ENCODE measurements around the gene PGGHG. TPM values are rescaled to one million over a fixed set of nuclear protein-coding genes. Genes with fewer than 3 reads are reported as not detected.

PGGHG gene
- polyA plus RNA-seq, 1 donor (not counting 4 experiments of a cell fraction or from before 2014, with no cell fraction given) = 4.3 TPM

- no peaks in the 10 kb centered on the region for H4K20me1 ChIP-seq (ENCODE audit: control insufficient read depth, extremely low read depth, insufficient read depth, low read length)
- FAIRE-seq (no peak), DNase-seq (ENCODE audit: low read depth, low spot score) (no peak)
- no peak overlapping the region for H2AFZ ChIP-seq (ENCODE audit: control insufficient read depth, low read length)
- H3K9me3 ChIP-seq (ENCODE audit: control insufficient read depth, low read depth, low read length) = no peaks in the 10 kb centered on the region
- H3K9me1 ChIP-seq (ENCODE audit: control insufficient read depth, extremely low read depth, insufficient read depth, low read length) = no peaks in the 10 kb centered on the region
- H3K79me2 ChIP-seq (ENCODE audit: control insufficient read depth, insufficient read depth, low read length) = no peaks in the 10 kb centered on the region
- TF ChIP-seq CTCF (optimal IDR thresholded peaks at IDR 0.05 in 1 of 3, IDR thresholded peaks at IDR 0.05 in 1 of 3, conservative IDR thresholded peaks at IDR 0.05 in 1 of 3; ENCODE audit: extremely low read depth in 1 of 3, insufficient read depth in 2 of 3, low read length in 3 of 3) (no peak), EZH2 (IDR thresholded peaks at IDR 0.05; ENCODE audit: low read length) (no peak)
- H3K4me2 ChIP-seq (ENCODE audit: control insufficient read depth, extremely low read depth, insufficient read depth, low read depth, low read length) = no peak overlapping the region
- no peaks in the 10 kb centered on the region for H3K27me3 ChIP-seq (ENCODE audit: control insufficient read depth, extremely low read depth, insufficient read depth, low read length)
- H3K27ac ChIP-seq (ENCODE audit: control insufficient read depth, insufficient read depth, low read length) = no peak overlapping the region
- H3K4me1 ChIP-seq (ENCODE audit: control insufficient read depth, extremely low read depth, insufficient read depth, low read length) = no peaks in the 10 kb centered on the region
- H3K9ac ChIP-seq (ENCODE audit: control insufficient read depth, extremely low read depth, insufficient read depth, low read length) = no peak overlapping the region
- no peak overlapping the region for H3K4me3 ChIP-seq (ENCODE audit: control insufficient read depth in 2 of 3, extremely low read depth in 1 of 3, insufficient read depth in 2 of 3, low read depth in 1 of 3, low read length in 3 of 3)
- dilution Hi-C loops (cut with MboI; ENCODE audit: extremely low pct_ligation_motif_present, low sequenced_read_pairs) = no loop called here
- no peaks in the 10 kb centered on the region for H3K36me3 ChIP-seq (ENCODE audit: control insufficient read depth in 2 of 2, extremely low read depth in 1 of 2, insufficient read depth in 2 of 2, low read length in 2 of 2)
Observed at GRCh38 chr11:339963-340362, 51.0 kb downstream of the PGGHG start.

GRCh38 chr11:340539-341512, 51.9 kb downstream of the PGGHG start:
- H2AFZ ChIP-seq (ENCODE audit: control insufficient read depth, low read length) = no peak overlapping the region
- no peak for FAIRE-seq
- no peaks in the 10 kb centered on the region for H3K27me3 ChIP-seq (ENCODE audit: control insufficient read depth, extremely low read depth, insufficient read depth, low read length)
- H3K27ac ChIP-seq (ENCODE audit: control insufficient read depth, insufficient read depth, low read length) = no peak overlapping the region
- H3K4me1 ChIP-seq (ENCODE audit: control insufficient read depth, extremely low read depth, insufficient read depth, low read length) = no peaks in the 10 kb centered on the region
- DNase-seq (ENCODE audit: low read depth, low spot score) = no peak
- H3K79me2 ChIP-seq (ENCODE audit: control insufficient read depth, insufficient read depth, low read length) = no peaks in the 10 kb centered on the region
- no peak overlapping the region for H3K4me3 ChIP-seq (ENCODE audit: control insufficient read depth in 2 of 3, extremely low read depth in 1 of 3, insufficient read depth in 2 of 3, low read depth in 1 of 3, low read length in 3 of 3)
- H3K9ac ChIP-seq (ENCODE audit: control insufficient read depth, extremely low read depth, insufficient read depth, low read length) = no peak overlapping the region
- H4K20me1 ChIP-seq (ENCODE audit: control insufficient read depth, extremely low read depth, insufficient read depth, low read length) = no peaks in the 10 kb centered on the region
- no peak overlapping the region for H3K4me2 ChIP-seq (ENCODE audit: control insufficient read depth, extremely low read depth, insufficient read depth, low read depth, low read length)
- H3K9me1 ChIP-seq (ENCODE audit: control insufficient read depth, extremely low read depth, insufficient read depth, low read length) = no peaks in the 10 kb centered on the region
- H3K36me3 ChIP-seq (ENCODE audit: control insufficient read depth in 2 of 2, extremely low read depth in 1 of 2, insufficient read depth in 2 of 2, low read length in 2 of 2) = no peaks in the 10 kb centered on the region
- TF ChIP-seq CTCF (optimal IDR thresholded peaks at IDR 0.05 in 1 of 3, IDR thresholded peaks at IDR 0.05 in 1 of 3, conservative IDR thresholded peaks at IDR 0.05 in 1 of 3; ENCODE audit: extremely low read depth in 1 of 3, insufficient read depth in 2 of 3, low read length in 3 of 3) (no peak), EZH2 (IDR thresholded peaks at IDR 0.05; ENCODE audit: low read length) (no peak)
- dilution Hi-C loops (cut with MboI; ENCODE audit: extremely low pct_ligation_motif_present, low sequenced_read_pairs) = no loop called here
- H3K9me3 ChIP-seq (ENCODE audit: control insufficient read depth, low read depth, low read length) = no peaks in the 10 kb centered on the region

Data from keratinocyte (primary cell).